HG03558 (cell line): ENCODE measurements around the gene SF3B6.
"Not testable (repeated sequence)": the region's sequence is repeated elsewhere in the genome, so short reads cannot be mapped to it uniquely, and the experiment has no call there.

Source experiments
- ATAC-seq: cut with Tn5 transposase; IDR thresholded peaks from one replicate; pipeline ENCODE4 v1.9.1; 2021; ENCODE audit warnings: moderate number of reproducible peaks; ENCODE audit not compliant: unreplicated experiment; ENCODE audit errors: extremely low read depth

Gene SF3B6

GRCh38 chr2:24075915-24076848 is at the start of gene SF3B6:
Gene SF3B6 (minus strand): TSS chr2:24076326. CDS start chr2:24076229, 97 bp downstream.
- ATAC-seq, result peak; percentile 82

GRCh38 chr2:24123922-24124580 is 47.9 kb upstream of the SF3B6 start:
- peak; percentile 9 for ATAC-seq

DNA sequence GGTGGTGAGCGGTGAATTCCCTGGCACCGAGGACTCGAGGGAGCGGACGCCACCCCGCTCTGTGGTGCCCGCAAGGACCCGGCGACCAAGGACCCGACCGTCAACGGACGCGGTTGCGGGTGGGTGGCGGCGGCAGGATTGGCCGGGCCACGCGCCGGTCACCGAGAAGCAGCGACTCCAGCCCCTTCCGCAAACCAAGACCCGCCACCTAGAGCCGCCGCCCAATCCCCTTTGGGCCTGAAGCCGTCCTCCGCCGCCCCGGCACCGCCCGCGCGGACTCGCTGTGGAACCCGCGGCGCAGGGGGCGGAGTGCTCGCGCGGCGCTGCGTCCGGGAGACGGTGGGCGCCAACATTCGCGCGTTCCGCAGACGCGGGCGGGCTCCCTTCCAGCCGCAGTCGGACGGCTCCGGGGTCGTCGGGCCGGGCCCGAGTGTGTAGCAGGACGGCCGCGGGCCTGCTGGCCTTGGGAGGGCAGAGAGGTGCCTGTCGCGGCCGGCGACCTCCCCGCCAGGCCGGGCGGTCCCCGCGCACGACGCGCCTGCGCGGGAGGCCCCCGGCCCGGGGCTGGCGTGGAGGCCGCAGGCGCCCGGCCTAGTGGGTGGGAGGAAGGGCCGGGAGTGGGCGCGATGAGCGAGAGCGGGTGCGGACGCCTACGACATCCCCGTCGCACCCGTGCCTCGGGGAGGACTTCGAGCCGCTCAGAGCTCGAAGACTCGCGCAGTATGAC is 47.2 kb upstream of the SF3B6 start, which contains the start of the genes FAM228B and PFN4:
Gene FAM228B (plus strand): TSS at position 275 of the 727 bp plus-strand sequence. CDS start 893 bp downstream, outside the sequence.
Gene PFN4 (minus strand): TSS at position 140 of the 727 bp plus-strand sequence. CDS start 799 bp downstream, outside the sequence.
- ATAC-seq, result peak; percentile 67

- no peak for ATAC-seq
Observed at GRCh38 chr2:24122366-24123194, 46.5 kb upstream of the SF3B6 start.

- no peak for ATAC-seq
Observed at GRCh38 chr2:24121469-24121868, 45.3 kb upstream of the SF3B6 start.

GRCh38 chr2:24121066-24121465 is 44.9 kb upstream of the SF3B6 start:
- no peak for ATAC-seq

GRCh38 chr2:24117902-24118301 is 41.8 kb upstream of the SF3B6 start:
- no peak for ATAC-seq

DNA sequence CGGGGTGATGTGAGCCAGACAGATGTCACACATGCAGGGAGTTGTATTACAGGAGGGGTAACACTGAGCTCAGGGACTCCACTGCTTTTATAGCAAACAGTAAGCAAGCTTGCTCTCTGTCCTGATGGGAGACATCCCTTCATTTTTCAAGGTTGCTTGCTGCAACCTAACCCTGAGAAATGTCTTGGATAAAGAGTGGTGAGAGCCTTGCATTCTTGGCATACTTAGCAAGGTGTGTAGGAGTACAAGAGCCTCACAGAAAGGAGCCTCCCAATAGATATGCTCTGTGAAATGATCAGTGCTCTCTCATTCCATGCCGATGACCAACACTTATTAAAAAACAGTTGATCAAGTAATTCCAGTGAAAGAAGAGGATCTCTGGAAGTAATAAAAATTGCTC is 38.9 kb upstream of the SF3B6 start:
- no peak for ATAC-seq

DNA sequence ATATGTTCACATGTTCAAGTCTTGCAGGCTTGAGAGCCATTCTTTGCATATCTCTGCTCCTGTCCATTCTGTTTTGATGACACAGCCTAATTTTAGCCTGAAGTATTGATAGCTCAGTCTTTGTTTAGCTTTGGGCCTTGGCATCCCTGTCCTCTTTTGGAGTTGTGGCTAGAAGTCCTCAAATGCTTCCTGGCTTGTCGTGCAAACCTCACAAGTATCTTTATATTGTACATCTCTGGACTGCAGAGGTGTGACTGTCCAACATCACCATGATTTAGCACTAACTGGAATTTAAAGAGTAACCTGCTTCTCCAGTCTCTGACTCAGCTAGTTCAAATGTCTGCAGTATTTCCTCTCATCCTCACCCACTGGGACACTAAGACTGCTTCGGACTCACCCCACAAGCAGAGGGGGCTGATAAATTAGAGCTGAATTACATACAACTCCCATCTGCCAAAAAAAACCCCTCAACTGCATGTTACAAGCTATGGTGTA is 35.3 kb upstream of the SF3B6 start:
- ATAC-seq, result no peak

- no peak for ATAC-seq
Observed at GRCh38 chr2:24110660-24111303, 34.7 kb upstream of the SF3B6 start.

GRCh38 chr2:24109431-24109830 is 33.3 kb upstream of the SF3B6 start:
- ATAC-seq, result not testable (repeated sequence)

DNA sequence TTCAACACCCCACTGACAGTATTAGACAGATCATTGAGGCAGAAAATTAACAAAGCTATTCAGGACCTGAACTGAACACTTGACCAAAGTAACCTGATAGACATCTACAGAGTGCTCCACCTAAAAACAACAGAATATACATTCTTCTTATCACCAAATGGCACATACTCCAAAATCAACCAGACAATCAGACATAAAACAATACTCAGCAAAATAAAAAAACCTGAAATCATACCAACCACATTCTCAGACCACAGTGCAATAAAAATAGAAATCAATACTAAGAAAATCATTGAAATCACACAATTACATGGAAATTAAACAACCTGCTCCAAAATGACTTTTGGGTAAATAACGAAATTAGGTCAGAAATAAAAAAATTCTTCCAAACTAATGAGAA is 31.2 kb upstream of the SF3B6 start:
- ATAC-seq, result no peak

GRCh38 chr2:24106786-24107185 is 30.7 kb upstream of the SF3B6 start:
- no peak for ATAC-seq

DNA sequence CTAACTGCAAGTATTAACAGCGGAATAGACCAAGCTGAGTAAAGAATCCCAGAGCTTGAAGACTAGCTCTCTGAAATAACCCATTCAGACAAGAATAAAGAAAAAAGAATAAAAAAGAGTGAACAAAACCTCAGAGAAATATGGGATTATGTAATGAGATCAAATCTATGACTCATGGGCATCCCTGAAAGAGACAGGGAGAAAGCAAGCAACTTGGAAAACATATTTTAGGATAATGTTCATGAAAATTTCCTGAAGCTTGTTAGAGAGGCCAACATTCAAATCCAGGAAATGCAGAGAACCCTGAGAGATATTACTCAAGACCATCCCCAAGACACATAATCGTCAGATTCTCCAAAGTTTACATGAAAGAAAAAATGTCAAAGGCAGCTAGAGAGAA is 29.7 kb upstream of the SF3B6 start:
- no peak for ATAC-seq

- no peak for ATAC-seq
Observed at GRCh38 chr2:24104906-24105305, 28.8 kb upstream of the SF3B6 start.

GRCh38 chr2:24104110-24104650 is 28.1 kb upstream of the SF3B6 start:
- ATAC-seq, result no peak

- no peak for ATAC-seq
Observed at GRCh38 chr2:24102677-24103076, 26.6 kb upstream of the SF3B6 start.

- no peak for ATAC-seq
Observed at GRCh38 chr2:24101992-24102391, 25.9 kb upstream of the SF3B6 start.

DNA sequence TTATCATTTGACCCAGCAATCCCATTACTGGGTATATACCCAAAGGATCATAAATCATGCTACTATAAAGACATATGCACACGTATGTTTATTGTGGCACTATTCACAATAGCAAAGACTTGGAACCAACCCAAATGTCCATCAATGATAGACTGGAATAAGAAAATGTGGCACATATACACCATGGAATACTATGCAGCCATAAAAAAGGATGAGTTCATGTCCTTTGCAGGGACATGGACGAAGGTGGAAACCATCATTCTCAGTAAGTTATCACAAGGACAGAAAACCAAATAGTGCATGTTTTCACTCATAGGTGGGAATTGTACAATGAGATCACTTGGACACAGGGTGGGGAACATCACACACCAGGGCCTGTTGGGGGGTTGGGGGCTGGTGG is 24.6 kb upstream of the SF3B6 start:
- not testable (repeated sequence) for ATAC-seq
